HepG2 (cell line): Measurements from ENCODE around the gene GLO1. TPM values are rescaled to one million over a fixed set of nuclear protein-coding genes. Genes with fewer than 3 reads are reported as not detected.
A peak's percentile ranks its signal among the peaks of the same experiment; 100 is the strongest.

Source experiments
- AKNA ChIP-seq: sonication (generic); formaldehyde crosslinking; IDR thresholded peaks from 2 replicates; pipeline ENCODE4 v1.4.0; 2020; ENCODE audit warnings: missing genetic modification reagents, borderline replicate concordance
- ATAD3A ChIP-seq: sonication (generic); formaldehyde crosslinking; IDR thresholded peaks from 2 replicates; pipeline ENCODE4 v1.4.0; 2020; ENCODE audit warnings: missing genetic modification reagents
- FOXP4 ChIP-seq: sonication (generic); formaldehyde crosslinking; IDR thresholded peaks from 2 replicates; pipeline ENCODE4 v1.4.0; 2020; ENCODE audit warnings: missing genetic modification reagents
- GMEB1 ChIP-seq: sonication (generic); formaldehyde crosslinking; IDR thresholded peaks from 2 replicates; pipeline ENCODE4 v1.5.1; 2020; ENCODE audit warnings: missing genetic modification reagents, mild to moderate bottlenecking, borderline replicate concordance
- GPN1 ChIP-seq: sonication (generic); formaldehyde crosslinking; IDR thresholded peaks from 2 replicates; pipeline ENCODE4 v1.5.1; 2020; ENCODE audit warnings: missing genetic modification reagents, borderline replicate concordance
- HNF4A ChIP-seq: sonication (generic); formaldehyde crosslinking; IDR thresholded peaks from 2 replicates; pipeline ENCODE4 v1.4.0; 2020; ENCODE audit warnings: missing genetic modification reagents
- NFIB ChIP-seq: sonication (generic); formaldehyde crosslinking; IDR thresholded peaks from 2 replicates; pipeline ENCODE4 v1.9.0; 2021; ENCODE audit warnings: missing genetic modification reagents, mild to moderate bottlenecking, borderline replicate concordance
- RXRB ChIP-seq: IDR thresholded peaks from 2 replicates; pipeline ENCODE4 v1.6.1; 2016; ENCODE audit warnings: borderline replicate concordance, missing genetic modification reagents, missing compliant biosample characterization
- SAP130 ChIP-seq: IDR thresholded peaks from 2 replicates; pipeline ENCODE4 v1.6.1; 2016; ENCODE audit warnings: low read depth
- SATB2 ChIP-seq: sonication (generic); formaldehyde crosslinking; IDR thresholded peaks from 2 replicates; pipeline ENCODE4 v1.5.0; 2020; ENCODE audit warnings: missing genetic modification reagents
- SETDB1 ChIP-seq: sonication (generic); formaldehyde crosslinking; IDR thresholded peaks from 2 replicates; pipeline ENCODE4 v1.5.1; 2020; ENCODE audit warnings: missing genetic modification reagents, mild to moderate bottlenecking, borderline replicate concordance
- TAF1 ChIP-seq: sonication (generic); formaldehyde crosslinking; IDR thresholded peaks from 2 replicates; pipeline ENCODE4 v1.4.0; 2020; ENCODE audit warnings: missing genetic modification reagents
- UBTF ChIP-seq: sonication (generic); formaldehyde crosslinking; IDR thresholded peaks from 2 replicates; pipeline ENCODE4 v1.4.0; 2020; ENCODE audit warnings: mild to moderate bottlenecking, missing genetic modification reagents
- ZMYM2 ChIP-seq: sonication (generic); formaldehyde crosslinking; IDR thresholded peaks from 2 replicates; pipeline ENCODE4 v1.8.0; 2022; ENCODE audit warnings: mild to moderate bottlenecking, missing genetic modification reagents
- ZNF597 ChIP-seq: sonication (generic); formaldehyde crosslinking; IDR thresholded peaks from 2 replicates; pipeline ENCODE4 v1.5.0; 2020; ENCODE audit warnings: missing genetic modification reagents
- ZNF83 ChIP-seq: sonication (generic); formaldehyde crosslinking; IDR thresholded peaks from 2 replicates; pipeline ENCODE4 v1.4.0; 2020; ENCODE audit warnings: missing genetic modification reagents, mild to moderate bottlenecking, borderline replicate concordance
- ZNF878 ChIP-seq: sonication (generic); formaldehyde crosslinking; IDR thresholded peaks from 2 replicates; pipeline ENCODE4 v1.8.1; 2023; ENCODE audit warnings: mild to moderate bottlenecking, missing genetic modification reagents, moderate library complexity
- polyA plus RNA-seq, 8 experiments: library from polyadenylated mRNA; depleted of rRNA in 3 of 8; stranded (reverse) in 7 of 8; unstranded in 1 of 8; fragments of >200 nt; fragmentation: Illumina TruSeq in 4 of 8; extraction: Trizol in 4 of 8; gene quantifications; 2 replicates each; pipeline versions ENCODE4 v1.2.1 to v1.2.3, GENCODE V29; 2011 to 2016; ENCODE audit warnings: low read depth in 4 of 8, missing spikeins in 1 of 8, mixed read lengths in 1 of 8; ENCODE audit not compliant: insufficient read depth in 1 of 8
- total RNA-seq, 5 experiments: library from RNA; depleted of rRNA; stranded (reverse); fragments of >200 nt; fragmentation: Illumina TruSeq; extraction: Trizol; gene quantifications; 2 replicates each; pipeline ENCODE4 v1.2.3, GENCODE V29; 2016; ENCODE audit warnings: low read depth in 1 of 5

The GLO1 gene
- total and polyA plus RNA-seq, 2 of the 13 experiments (the other 11 are each of a cell fraction or from before 2014, with no cell fraction given), result 77.1 to 177 TPM

GRCh38 chr6:38639498-38640215 is 63.3 kb downstream of the GLO1 start, which contains the start of gene BTBD9 (continued):
- peak; percentile 17; the same call in 1 of the 2 replicates for TF ChIP-seq UBTF (CRISPR knock-in tag)
- TF ChIP-seq ZNF597 (CRISPR knock-in tag), result no peak
- no peak for TF ChIP-seq RXRB (CRISPR knock-in tag)
- TF ChIP-seq ZMYM2, result peak; percentile 6; the same call in 1 of the 2 replicates
- TF ChIP-seq SAP130 (CRISPR knock-in tag), result peak; percentile 76
- no peak for TF ChIP-seq HNF4A (CRISPR knock-in tag)
- 0 out of 2 replicates have a peak, but pooled peaks have one; percentile 38 for TF ChIP-seq AKNA
- TF ChIP-seq NFIB (CRISPR knock-in tag), result no peak
- no peak for TF ChIP-seq ZNF83
- TF ChIP-seq SATB2 (CRISPR knock-in tag), result peak; percentile 22; the same call in 1 of the 2 replicates
- peak; percentile 94 for TF ChIP-seq GMEB1 (CRISPR knock-in tag)
- TF ChIP-seq FOXP4 (CRISPR knock-in tag), result no peak
- TF ChIP-seq SETDB1 (CRISPR knock-in tag), result no peak
- no peak for TF ChIP-seq ZNF878 (CRISPR knock-in tag)
- TF ChIP-seq TAF1, result peak; percentile 44; the same call in 1 of the 2 replicates
- no peak for TF ChIP-seq GPN1 (CRISPR knock-in tag)
- no peak for TF ChIP-seq ATAD3A (CRISPR knock-in tag)
